Activated CD8-positive, alpha-beta T cell treated with anti-CD3 and anti-CD28 coated beads for 36 hours (primary cell): ENCODE data around the gene PTPRD. TPM values are rescaled to one million over a fixed set of nuclear protein-coding genes. Genes with fewer than 3 reads are reported as not detected.

Source experiments
- ATAC-seq: fragments of 200-7000 bp; cut with Tn5 transposase; one replicate; pipeline ENCODE4 v1.10.0; 2021; ENCODE audit warnings: mild to moderate bottlenecking, moderate library complexity
- CTCF ChIA-PET: fragments of 350-600 bp; sonication (Branson Sonifier 250); formaldehyde crosslinking; loops from one replicate; lab custom pipeline; 2021; ENCODE audit warnings: antibody characterized with exemption; lab: Charles Lee
- POLR2A ChIA-PET: fragments of 350-600 bp; sonication (Branson Sonifier 250); formaldehyde crosslinking; loops from one replicate; lab custom pipeline; 2021; ENCODE audit warnings: antibody characterized with exemption; lab: Charles Lee
- DNase-seq: peaks from one replicate; pipeline ENCODE4 v3.0.0-alpha.2; 2020
- H3K27ac Mint-ChIP-seq: one replicate; pipeline ENCODE4 v1.8.0; 2021; ENCODE audit warnings: mild to moderate bottlenecking, mixed read lengths
- H3K27me3 Mint-ChIP-seq: one replicate; pipeline ENCODE4 v1.8.0; 2021; ENCODE audit warnings: mixed read lengths
- H3K36me3 Mint-ChIP-seq: one replicate; pipeline ENCODE4 v1.8.0; 2021; ENCODE audit warnings: low read depth, mixed read lengths
- H3K4me1 Mint-ChIP-seq: one replicate; pipeline ENCODE4 v1.8.0; 2021; ENCODE audit warnings: low read depth, mixed read lengths
- H3K4me3 Mint-ChIP-seq: one replicate; pipeline ENCODE4 v1.8.0; 2021; ENCODE audit warnings: mild to moderate bottlenecking, moderate library complexity, mixed read lengths
- H3K9me3 Mint-ChIP-seq: one replicate; pipeline ENCODE4 v1.8.0; 2021; ENCODE audit warnings: mixed read lengths
- intact Hi-C: fragments of 100-400 bp; cut with micrococcal nuclease; formaldehyde crosslinking; loops from one replicate; pipeline ENCODE4 v1.10.0; 2022
- total RNA-seq, 2 experiments: library from RNA; stranded (reverse); gene quantifications; one replicate each; pipeline ENCODE4 v1.2.3, GENCODE V29; 2021
- TF ChIP-seq, protein P1 (sequence below): fragments of 200-600 bp; IDR thresholded peaks from one replicate; pipeline ENCODE4 v1.8.0; 2022; ENCODE audit warnings: antibody characterized with exemption, mild to moderate bottlenecking

The PTPRD gene
- total RNA-seq, 2 experiments from 2014 or later: not detected

DNA sequence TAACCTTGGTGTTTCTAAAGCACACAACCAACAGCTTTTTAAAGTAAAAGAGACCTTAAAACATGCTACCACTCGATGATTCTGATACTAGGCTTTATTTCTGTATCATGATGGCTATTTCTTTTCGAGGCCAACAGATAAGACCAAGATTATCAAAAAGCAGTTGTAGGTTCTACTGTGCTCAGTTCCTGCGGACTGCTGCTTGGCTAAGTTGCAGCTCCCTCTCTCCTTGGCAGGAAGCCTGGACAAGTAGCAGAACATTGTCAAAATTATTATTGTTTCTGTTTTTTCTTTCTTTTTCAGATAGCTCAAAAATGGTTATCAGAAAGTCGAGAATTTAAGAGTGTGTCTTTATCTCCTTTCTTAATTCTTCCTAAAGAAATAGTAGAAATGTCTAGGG, 607.6 kb downstream of the PTPRD start:
- Mint-ChIP-seq H3K9me3 (no peaks in the 10 kb centered on the region), H3K4me3 (no peak overlapping the region), H3K36me3 (no peaks in the 10 kb centered on the region), H3K4me1 (no peaks in the 10 kb centered on the region), H3K27me3 (no peaks in the 10 kb centered on the region), H3K27ac (no peak overlapping the region)
- ChIA-PET CTCF (no interaction called here), POLR2A (no interaction called here)
- no peak for DNase-seq
- intact Hi-C loops: no loop called here
- ATAC-seq: no peak
- TF ChIP-seq, protein P1, sequence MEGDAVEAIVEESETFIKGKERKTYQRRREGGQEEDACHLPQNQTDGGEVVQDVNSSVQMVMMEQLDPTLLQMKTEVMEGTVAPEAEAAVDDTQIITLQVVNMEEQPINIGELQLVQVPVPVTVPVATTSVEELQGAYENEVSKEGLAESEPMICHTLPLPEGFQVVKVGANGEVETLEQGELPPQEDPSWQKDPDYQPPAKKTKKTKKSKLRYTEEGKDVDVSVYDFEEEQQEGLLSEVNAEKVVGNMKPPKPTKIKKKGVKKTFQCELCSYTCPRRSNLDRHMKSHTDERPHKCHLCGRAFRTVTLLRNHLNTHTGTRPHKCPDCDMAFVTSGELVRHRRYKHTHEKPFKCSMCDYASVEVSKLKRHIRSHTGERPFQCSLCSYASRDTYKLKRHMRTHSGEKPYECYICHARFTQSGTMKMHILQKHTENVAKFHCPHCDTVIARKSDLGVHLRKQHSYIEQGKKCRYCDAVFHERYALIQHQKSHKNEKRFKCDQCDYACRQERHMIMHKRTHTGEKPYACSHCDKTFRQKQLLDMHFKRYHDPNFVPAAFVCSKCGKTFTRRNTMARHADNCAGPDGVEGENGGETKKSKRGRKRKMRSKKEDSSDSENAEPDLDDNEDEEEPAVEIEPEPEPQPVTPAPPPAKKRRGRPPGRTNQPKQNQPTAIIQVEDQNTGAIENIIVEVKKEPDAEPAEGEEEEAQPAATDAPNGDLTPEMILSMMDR: no peak

DNA sequence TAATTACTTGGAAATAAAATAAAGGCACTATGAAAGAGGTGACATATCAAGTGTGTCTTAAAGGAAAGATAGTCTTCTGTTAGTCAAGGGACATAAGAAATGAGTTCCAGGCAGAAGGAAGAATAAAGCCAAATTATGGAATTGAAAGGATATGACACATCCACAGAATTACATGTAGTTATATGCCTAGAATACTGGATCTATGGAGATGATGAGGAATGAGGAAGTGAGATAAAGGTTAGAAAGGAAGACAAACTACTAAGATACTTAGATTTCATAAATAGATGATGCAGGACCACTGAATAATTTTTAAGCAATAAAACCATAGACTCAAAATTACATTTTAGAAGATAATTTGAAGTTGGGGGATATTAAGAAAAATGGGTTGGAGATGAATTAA, 609.8 kb downstream of the PTPRD start:
- ATAC-seq: no peak
- no peak overlapping the region for H3K27ac Mint-ChIP-seq
- ChIA-PET POLR2A (no interaction called here), CTCF (no interaction called here)
- no peaks in the 10 kb centered on the region for H3K27me3 Mint-ChIP-seq
- no peaks in the 10 kb centered on the region for H3K36me3 Mint-ChIP-seq
- no peaks in the 10 kb centered on the region for H3K4me1 Mint-ChIP-seq
- DNase-seq: no peak
- H3K9me3 Mint-ChIP-seq: peaks cover 2% of the 10 kb centered on the region
- intact Hi-C loops: no loop called here
- H3K4me3 Mint-ChIP-seq: no peak overlapping the region
- TF ChIP-seq, protein P1: no peak

DNA sequence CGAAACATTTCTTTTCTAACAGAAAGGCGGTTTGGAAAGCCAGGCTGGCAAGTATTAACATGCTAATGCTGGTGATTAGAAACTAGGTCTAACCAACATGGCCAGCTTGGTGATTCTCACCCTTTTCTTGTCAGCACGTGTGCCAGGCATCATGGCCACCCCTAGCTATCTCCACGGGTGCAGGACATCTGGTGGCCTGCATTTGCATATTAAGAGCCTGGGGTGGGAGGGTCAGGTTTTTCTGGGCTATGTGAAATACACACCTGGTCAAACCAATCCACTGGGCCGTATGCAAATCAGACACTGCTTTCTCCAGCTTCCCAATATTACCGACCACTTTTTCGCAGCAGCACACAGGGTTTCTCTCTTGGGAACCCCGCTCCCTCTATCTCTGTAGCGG, 612.1 kb downstream of the PTPRD start:
- Mint-ChIP-seq H3K36me3 (no peaks in the 10 kb centered on the region), H3K4me3 (no peak overlapping the region), H3K27me3 (no peaks in the 10 kb centered on the region), H3K9me3 (peaks cover 2% of the 10 kb centered on the region), H3K27ac (no peak overlapping the region), H3K4me1 (no peaks in the 10 kb centered on the region)
- intact Hi-C loops: no loop called here
- ATAC-seq (no peak), DNase-seq (no peak)
- ChIA-PET POLR2A (no interaction called here), CTCF (no interaction called here)
- TF ChIP-seq, protein P1: no peak

DNA sequence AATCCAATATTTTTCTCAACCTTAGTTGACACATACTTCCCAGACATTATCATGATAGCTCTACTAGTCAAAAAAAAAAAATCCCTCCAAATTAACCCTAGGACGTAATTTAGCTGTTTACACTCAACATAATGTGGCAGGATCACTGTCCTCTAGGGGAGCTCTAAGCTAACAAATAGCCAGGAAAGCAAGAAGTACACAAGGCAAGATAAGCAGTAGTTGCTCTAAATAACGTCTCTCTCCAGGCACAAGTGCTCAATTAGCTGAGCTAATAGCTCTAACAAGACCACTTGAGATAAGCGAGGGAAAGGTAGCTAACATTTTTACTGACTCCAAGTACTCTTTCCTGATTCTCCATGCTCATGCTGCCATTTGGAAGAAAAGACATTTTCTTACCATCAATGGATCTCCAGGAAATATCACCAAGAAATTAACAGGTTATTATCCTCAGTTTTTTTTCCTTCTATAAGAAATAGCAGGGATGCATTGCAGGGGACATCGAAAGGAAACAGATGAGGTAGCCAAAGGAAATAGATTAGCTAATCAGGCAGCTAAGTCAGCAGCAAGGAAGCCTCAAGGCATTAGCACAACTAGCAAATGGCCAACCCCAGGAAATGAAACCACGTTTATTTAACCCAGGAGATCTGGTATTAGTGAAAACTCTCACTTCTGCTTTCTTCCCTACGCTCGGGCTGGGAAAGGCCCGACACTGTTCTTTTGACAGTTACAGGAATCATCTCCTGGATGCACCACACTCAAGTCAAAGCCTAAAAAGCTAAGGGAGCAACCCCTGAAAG, 614.1 kb downstream of the PTPRD start:
- Mint-ChIP-seq H3K36me3 (no peaks in the 10 kb centered on the region), H3K4me1 (no peaks in the 10 kb centered on the region), H3K27me3 (no peaks in the 10 kb centered on the region), H3K4me3 (no peak overlapping the region), H3K9me3 (peaks cover 2% of the 10 kb centered on the region), H3K27ac (no peak overlapping the region)
- POLR2A ChIA-PET: no interaction called here
- CTCF ChIA-PET: interaction anchor here (1.9 kb wide), 1 partner anchor 56 kb away, joined by 5 read pairs; no protein-coding TSS in a partner anchor
- ATAC-seq (no peak), DNase-seq (no peak)
- TF ChIP-seq, protein P1: no peak
- intact Hi-C loops: no loop called here

DNA sequence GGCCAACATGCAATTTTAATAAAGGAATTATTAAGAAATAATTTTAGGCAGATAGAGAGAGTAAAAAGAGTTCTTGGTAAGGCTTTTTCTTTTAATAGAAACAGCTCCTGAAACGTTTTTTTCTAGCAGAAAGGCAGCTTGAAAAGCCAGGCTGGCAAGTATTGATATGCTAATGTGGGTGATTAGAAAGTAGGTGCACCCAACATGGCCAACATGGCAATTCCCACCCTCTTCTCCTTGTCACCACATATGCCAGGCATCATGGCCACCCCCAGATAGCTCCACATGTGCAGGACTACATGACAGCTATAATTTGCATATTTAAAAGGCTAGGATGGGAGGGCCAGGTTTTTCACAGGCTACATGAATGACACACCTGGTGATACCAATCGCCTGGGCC, 615.2 kb downstream of the PTPRD start:
- intact Hi-C loops: no loop called here
- ATAC-seq (no peak), DNase-seq (no peak)
- ChIA-PET CTCF (interaction anchor here (1.9 kb wide), 1 partner anchor 54 kb away, joined by 5 read pairs; no protein-coding TSS in a partner anchor), POLR2A (no interaction called here)
- Mint-ChIP-seq H3K27me3 (no peaks in the 10 kb centered on the region), H3K36me3 (no peaks in the 10 kb centered on the region), H3K4me1 (no peaks in the 10 kb centered on the region), H3K27ac (no peak overlapping the region), H3K4me3 (no peak overlapping the region), H3K9me3 (peaks cover 2% of the 10 kb centered on the region)
- TF ChIP-seq, protein P1: no peak
